Epithelial cell of esophagus (primary cell): ENCODE results near the gene HS6ST3.

ENCODE experiments used
- DNase-seq: peaks from one replicate; pipeline ENCODE4 v3.0.0; 2010; ENCODE audit warnings: low read depth
- H3K4me3 ChIP-seq: 2 replicates; pipeline ENCODE4 v1.5.1; 2011; ENCODE audit warnings: mild to moderate bottlenecking, low read length, control low read depth
- CTCF ChIP-seq: IDR thresholded peaks from 2 replicates; pipeline ENCODE4 v1.5.1; 2011; ENCODE audit warnings: low read depth, mild to moderate bottlenecking, low read length, control low read depth, inconsistent platforms; ENCODE audit not compliant: insufficient read depth; ENCODE audit errors: missing control alignments

HS6ST3 gene

GRCh38 chr13:96696389-96696900, 606.5 kb downstream of the HS6ST3 start:
- TF ChIP-seq CTCF: no peak
- no peak overlapping the region for H3K4me3 ChIP-seq
- no peak for DNase-seq

- H3K4me3 ChIP-seq: no peak overlapping the region
- no peak for TF ChIP-seq CTCF
- no peak for DNase-seq
Measured at GRCh38 chr13:96700657-96701056, 610.8 kb downstream of the HS6ST3 start.

- DNase-seq: no peak
- H3K4me3 ChIP-seq: no peak overlapping the region
- TF ChIP-seq CTCF: no peak
Measured at GRCh38 chr13:96707146-96707545, 617.2 kb downstream of the HS6ST3 start.

- no peak for TF ChIP-seq CTCF
- peak; percentile 40 for DNase-seq
- no peak overlapping the region for H3K4me3 ChIP-seq
Measured at GRCh38 chr13:96710166-96710862, 620.4 kb downstream of the HS6ST3 start.

- H3K4me3 ChIP-seq: no peak overlapping the region
- TF ChIP-seq CTCF: no peak
- DNase-seq: no peak
Measured at GRCh38 chr13:96720446-96720845, 630.5 kb downstream of the HS6ST3 start.

GRCh38 chr13:96726651-96727050, 636.7 kb downstream of the HS6ST3 start:
- H3K4me3 ChIP-seq: no peak overlapping the region
- no peak for TF ChIP-seq CTCF
- no peak for DNase-seq

- TF ChIP-seq CTCF: no peak
- DNase-seq: peak; percentile 15
- no peak overlapping the region for H3K4me3 ChIP-seq
Measured at GRCh38 chr13:96728463-96728862, 638.6 kb downstream of the HS6ST3 start.
